H9 (cell line): ENCODE results near the gene ADIPOR1. TPM values are rescaled to one million over a fixed set of nuclear protein-coding genes. Genes with fewer than 3 reads are reported as not detected.

Experiments
- DNase-seq: peaks from one replicate; pipeline ENCODE4 v3.0.0-alpha.2; 2017
- H2AFZ ChIP-seq: one replicate; pipeline ENCODE4 v1.6.1; 2013; ENCODE audit warnings: mild to moderate bottlenecking, low read length, control low read depth, moderate library complexity
- H2AK5ac ChIP-seq: 2 replicates; pipeline ENCODE4 v1.6.1; 2013; ENCODE audit warnings: low read length, control low read depth, mixed read lengths; ENCODE audit not compliant: insufficient read length
- H2BK120ac ChIP-seq: one replicate; pipeline ENCODE4 v1.6.1; 2013; ENCODE audit warnings: low read depth, mild to moderate bottlenecking, low read length, control low read depth, inconsistent platforms; ENCODE audit not compliant: poor library complexity, severe bottlenecking
- H2BK12ac ChIP-seq: 2 replicates; pipeline ENCODE4 v1.6.1; 2013; ENCODE audit warnings: low read length, control low read depth, mixed read lengths, low read depth; ENCODE audit not compliant: insufficient read length
- H2BK15ac ChIP-seq: 2 replicates; pipeline ENCODE4 v1.6.1; 2013; ENCODE audit warnings: low read depth, low read length, control low read depth
- H2BK20ac ChIP-seq: one replicate; pipeline ENCODE4 v1.6.1; 2013; ENCODE audit warnings: low read depth, mild to moderate bottlenecking, low read length, control low read depth, inconsistent platforms; ENCODE audit not compliant: poor library complexity, severe bottlenecking
- H2BK5ac ChIP-seq: 2 replicates; pipeline ENCODE4 v1.6.1; 2013; ENCODE audit warnings: low read length, control low read depth, mixed read lengths; ENCODE audit not compliant: insufficient read length
- H3K14ac ChIP-seq: 2 replicates; pipeline ENCODE4 v1.6.1; 2013; ENCODE audit warnings: low read length, control low read depth; ENCODE audit not compliant: insufficient read depth
- H3K18ac ChIP-seq: 2 replicates; pipeline ENCODE4 v1.6.1; 2013; ENCODE audit warnings: low read depth, mild to moderate bottlenecking, mixed read lengths, low read length, control low read depth; ENCODE audit not compliant: insufficient read length
- H3K23ac ChIP-seq: 2 replicates; pipeline ENCODE4 v1.6.1; 2013; ENCODE audit warnings: low read length, control low read depth, mixed read lengths, low read depth; ENCODE audit not compliant: insufficient read length
- H3K23me2 ChIP-seq: 2 replicates; pipeline ENCODE4 v1.6.1; 2013; ENCODE audit warnings: low read depth, mild to moderate bottlenecking, mixed read lengths, low read length, control low read depth; ENCODE audit not compliant: insufficient read length, poor library complexity, severe bottlenecking
- H3K27ac ChIP-seq: 2 replicates; pipeline ENCODE4 v1.5.1; 2013; ENCODE audit warnings: low read length, control low read depth, mixed read lengths, low read depth; ENCODE audit not compliant: insufficient read length
- H3K27me3 ChIP-seq: 2 replicates; pipeline ENCODE4 v1.6.1; 2013; ENCODE audit warnings: low read length, control low read depth, inconsistent platforms; ENCODE audit not compliant: insufficient read depth
- H3K4ac ChIP-seq: 2 replicates; pipeline ENCODE4 v1.6.1; 2013; ENCODE audit warnings: low read depth, mild to moderate bottlenecking, control low read depth, inconsistent platforms, low read length, moderate library complexity
- H3K4me1 ChIP-seq: 2 replicates; pipeline ENCODE4 v1.6.1; 2013; ENCODE audit warnings: low read length, control low read depth, inconsistent platforms; ENCODE audit not compliant: insufficient read depth
- H3K4me2 ChIP-seq: 2 replicates; pipeline ENCODE4 v1.6.1; 2013; ENCODE audit warnings: low read length, control low read depth, mixed read lengths; ENCODE audit not compliant: insufficient read length, insufficient read depth
- H3K56ac ChIP-seq: 2 replicates; pipeline ENCODE4 v1.6.1; 2013; ENCODE audit warnings: low read depth, mild to moderate bottlenecking, mixed read lengths, low read length, control low read depth; ENCODE audit not compliant: insufficient read length
- H3K79me1 ChIP-seq: 2 replicates; pipeline ENCODE4 v1.6.1; 2013; ENCODE audit warnings: low read depth, mild to moderate bottlenecking, moderate library complexity, low read length, control low read depth, inconsistent platforms; ENCODE audit not compliant: insufficient read depth, poor library complexity, severe bottlenecking
- H3K79me2 ChIP-seq: 2 replicates; pipeline ENCODE4 v1.6.1; 2013; ENCODE audit warnings: low read length, control low read depth, inconsistent platforms; ENCODE audit not compliant: insufficient read depth
- H3K9ac ChIP-seq: 2 replicates; pipeline ENCODE4 v1.6.1; 2013; ENCODE audit warnings: low read length, control low read depth, mixed read lengths; ENCODE audit not compliant: insufficient read length; ENCODE audit errors: extremely low read depth
- H3K9me3 ChIP-seq: one replicate; pipeline ENCODE4 v1.6.1; 2013; ENCODE audit warnings: low read depth, low read length, inconsistent platforms; ENCODE audit not compliant: control insufficient read depth
- H3T11ph ChIP-seq: one replicate; pipeline ENCODE4 v1.6.1; 2013; ENCODE audit warnings: mild to moderate bottlenecking, low read length, control low read depth, inconsistent platforms
- H4K20me1 ChIP-seq: one replicate; pipeline ENCODE4 v1.6.1; 2013; ENCODE audit not compliant: control insufficient read depth, insufficient read length, insufficient read depth
- H4K5ac ChIP-seq: 2 replicates; pipeline ENCODE4 v1.6.1; 2013; ENCODE audit warnings: low read depth, mild to moderate bottlenecking, mixed read lengths, low read length, control low read depth; ENCODE audit not compliant: insufficient read length
- H4K8ac ChIP-seq: replicated peaks from 2 replicates; pipeline ENCODE4 v1.6.1; 2013; ENCODE audit warnings: low read length, control low read depth, mixed read lengths, low read depth; ENCODE audit not compliant: insufficient read length
- H4K91ac ChIP-seq: 2 replicates; pipeline ENCODE4 v1.6.1; 2013; ENCODE audit warnings: low read depth, mild to moderate bottlenecking, moderate library complexity, mixed read lengths, low read length, control low read depth; ENCODE audit not compliant: insufficient read length
- H3K27ac Mint-ChIP-seq, 3 experiments: 2 replicates in 2 of 3; 3 replicates in 1 of 3; pipeline ENCODE4 v1.8.0; 2020 to 2021; ENCODE audit warnings: mixed read lengths in 3 of 3, mild to moderate bottlenecking in 1 of 3, moderate library complexity in 1 of 3
- H3K27me3 Mint-ChIP-seq: 2 replicates; pipeline ENCODE4 v1.8.0; 2021; ENCODE audit warnings: low read depth, mild to moderate bottlenecking, moderate library complexity, mixed read lengths
- H3K36me3 Mint-ChIP-seq, 3 experiments: 2 replicates in 2 of 3; 3 replicates in 1 of 3; pipeline ENCODE4 v1.8.0; 2020 to 2021; ENCODE audit warnings: low read depth in 3 of 3, mixed read lengths in 3 of 3; ENCODE audit not compliant: insufficient read depth in 1 of 3
- H3K4me1 Mint-ChIP-seq, 2 experiments: 2 replicates each; pipeline ENCODE4 v1.8.0; 2020; ENCODE audit warnings: mixed read lengths in 2 of 2
- H3K4me3 Mint-ChIP-seq, 2 experiments: 2 replicates in 1 of 2; 3 replicates in 1 of 2; pipeline ENCODE4 v1.8.0; 2020 to 2021; ENCODE audit warnings: mild to moderate bottlenecking in 2 of 2, mixed read lengths in 2 of 2, moderate library complexity in 1 of 2
- H3K9me3 Mint-ChIP-seq, 2 experiments: 2 replicates in 1 of 2; 3 replicates in 1 of 2; pipeline ENCODE4 v1.8.0; 2020; ENCODE audit warnings: mild to moderate bottlenecking in 2 of 2, mixed read lengths in 2 of 2, moderate library complexity in 1 of 2
- CTCF ChIP-seq: fragments of 200-600 bp; sonication (generic); conservative IDR thresholded peaks from 3 replicates; pipeline ENCODE4 v1.8.0; 2021; ENCODE audit warnings: antibody characterized with exemption, mild to moderate bottlenecking
- WGBS: extraction: QIAGEN DNeasy Blood & Tissue Kit; methylation state at CpG from one replicate; pipeline ENCODE4 v1.1.7; 2013; ENCODE audit warnings: missing lambda C conversion rate, low lambda C conversion rate, mixed read lengths; ENCODE audit not compliant: insufficient read length; ENCODE audit errors: extremely low coverage; 5-methylcytosine and 5-hydroxymethylcytosine counted together
- total RNA-seq: library from RNA; stranded (reverse); gene quantifications from 2 replicates; pipeline ENCODE4 v1.2.1, GENCODE V29; 2021

The ADIPOR1 gene
- total RNA-seq, 1 experiment from 2014 or later = 65.0 TPM

GRCh38 chr1:202976633-202977032 is 18.5 kb upstream of the ADIPOR1 start:
- no peaks in the 10 kb centered on the region for H3K9me3 Mint-ChIP-seq
- no peaks in the 10 kb centered on the region for H3K9me3 ChIP-seq
- H2AFZ ChIP-seq = no peak overlapping the region
- H2BK15ac ChIP-seq = no peak overlapping the region
- H3K27ac ChIP-seq = no peak overlapping the region
- no peaks in the 10 kb centered on the region for H3K36me3 Mint-ChIP-seq
- no peak for DNase-seq
- no peak overlapping the region for H2BK12ac ChIP-seq
- no peak overlapping the region for H3K4ac ChIP-seq
- H4K8ac ChIP-seq = no peak overlapping the region
- no peak overlapping the region for H2BK20ac ChIP-seq
- no peaks in the 10 kb centered on the region for H4K20me1 ChIP-seq
- H3K56ac ChIP-seq = no peak overlapping the region
- no CpG with 5 or more reads among the region's 3 CpGs for WGBS
- H3K23me2 ChIP-seq = no peaks in the 10 kb centered on the region
- H3K27me3 Mint-ChIP-seq = peaks cover 9% of the 10 kb centered on the region
- H3K27me3 ChIP-seq = no peaks in the 10 kb centered on the region
- no peak overlapping the region for H3K4me3 Mint-ChIP-seq
- no peak overlapping the region for H2BK120ac ChIP-seq
- no peak overlapping the region for H2BK5ac ChIP-seq
- no peak overlapping the region for H4K91ac ChIP-seq
- no peak overlapping the region for H3K14ac ChIP-seq
- no peaks in the 10 kb centered on the region for H3K79me2 ChIP-seq
- no peak overlapping the region for H4K5ac ChIP-seq
- no peak overlapping the region for H2AK5ac ChIP-seq
- H3K23ac ChIP-seq = no peak overlapping the region
- H3K4me2 ChIP-seq = no peak overlapping the region
- H3T11ph ChIP-seq = no peak overlapping the region
- H3K9ac ChIP-seq = no peak overlapping the region
- H3K27ac Mint-ChIP-seq = no peak overlapping the region
- H3K4me1 Mint-ChIP-seq = peaks cover 12 to 17% of the 10 kb centered on the region in 2 experiments
- H3K79me1 ChIP-seq = no peaks in the 10 kb centered on the region
- H3K4me1 ChIP-seq = no peaks in the 10 kb centered on the region; the same call in 1 of the 2 replicates
- H3K18ac ChIP-seq = no peak overlapping the region
- no peak for TF ChIP-seq CTCF
